ENCODE data around the gene CORIN. TPM values are rescaled to one million over a fixed set of nuclear protein-coding genes. Genes with fewer than 3 reads are reported as not detected.

CORIN gene
- total and polyA plus RNA-seq, 2 of the 13 experiments (the other 11 are each of a cell fraction or from before 2014, with no cell fraction given), result 0.84 to 1.2 TPM

GRCh38 chr4:47876784-47877546 lies 39.1 kb upstream of the CORIN start (continued):
- TF ChIP-seq ARID3A (IDR thresholded peaks at IDR 0.05; ENCODE audit: low read depth, low read length), result peak; percentile 47; the same call in 1 of the 2 replicates
- TF ChIP-seq ZNF251 (CRISPR knock-in tag; IDR thresholded peaks at IDR 0.05), result no peak
- no peak for TF ChIP-seq PRPF4 (IDR thresholded peaks at IDR 0.05; ENCODE audit: low read depth, low read length, poor library complexity, severe bottlenecking)
- 0 out of 2 replicates have a peak, but pooled peaks have one; percentile 23 for TF ChIP-seq ZNF792 (CRISPR knock-in tag; IDR thresholded peaks at IDR 0.05)
- no peak for TF ChIP-seq CBX1 (IDR thresholded peaks at IDR 0.05; ENCODE audit: low read depth)
- TF ChIP-seq MAZ (IDR thresholded peaks at IDR 0.05; ENCODE audit: borderline replicate concordance, low read depth, low read length), result no peak
- no peak for TF ChIP-seq MAZ (CRISPR knock-in tag; IDR thresholded peaks at IDR 0.05; ENCODE audit: low read depth)
- 0 out of 2 replicates have a peak, but pooled peaks have one; percentile 66 for TF ChIP-seq HOMEZ (CRISPR knock-in tag; IDR thresholded peaks at IDR 0.05; ENCODE audit: low read depth)
- peak; percentile 2; the same call in 1 of the 2 replicates for TF ChIP-seq PPARG (CRISPR knock-in tag; conservative IDR thresholded peaks at IDR 0.05)
- peak; percentile 69 for TF ChIP-seq PAXIP1 (CRISPR knock-in tag; conservative IDR thresholded peaks at IDR 0.05)
- no peak for TF ChIP-seq SIN3B (IDR thresholded peaks at IDR 0.05; ENCODE audit: low read length)
- no peak for TF ChIP-seq HDAC6 (IDR thresholded peaks at IDR 0.05; ENCODE audit: low read depth, low read length)
- peak; percentile 51; the same call in 1 of the 2 replicates for TF ChIP-seq ARID5B (CRISPR knock-in tag; IDR thresholded peaks at IDR 0.05)

Measured in HepG2 (cell line).